ENCODE measurements around the gene COL15A1. TPM values are rescaled to one million over a fixed set of nuclear protein-coding genes. Genes with fewer than 3 reads are reported as not detected.

Gene COL15A1
- total RNA-seq, 1 donor from 2014 or later: 8.0 TPM

DNA sequence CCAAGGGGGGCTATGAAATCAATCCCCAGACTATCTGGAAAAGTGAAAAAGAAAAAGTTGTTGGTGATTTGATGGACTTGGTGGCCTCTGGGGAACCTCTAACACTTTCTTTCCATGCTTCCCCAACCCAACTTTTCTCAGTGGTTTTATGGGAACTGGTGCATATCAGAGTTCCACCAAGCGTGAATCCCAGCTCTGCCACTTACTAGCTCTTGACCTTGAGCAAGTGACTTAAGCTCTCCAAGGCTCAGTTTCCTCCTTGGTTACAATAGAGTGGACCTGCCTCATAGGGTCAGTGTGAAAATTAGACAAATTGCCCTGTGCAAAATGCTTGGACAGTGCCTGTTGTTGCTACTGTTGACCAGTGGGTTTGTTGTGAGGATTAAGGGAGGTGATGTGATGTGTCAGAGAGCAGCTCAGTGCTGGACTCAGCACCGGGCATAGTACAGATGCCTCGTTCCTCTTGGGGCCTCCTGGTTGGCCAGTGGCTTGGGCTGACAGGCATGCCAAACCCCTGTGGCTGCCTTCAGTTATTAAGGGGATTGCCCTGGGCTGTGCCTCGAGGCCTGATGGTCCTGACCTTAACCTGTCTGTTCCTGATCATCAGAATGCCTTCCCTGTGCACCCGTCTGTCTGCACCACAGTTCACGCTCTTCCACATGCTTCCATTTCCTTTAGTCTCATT lies 49.3 kb downstream of the COL15A1 start:
- H3K27ac ChIP-seq: no peak overlapping the region
- no peak for ATAC-seq

DNA sequence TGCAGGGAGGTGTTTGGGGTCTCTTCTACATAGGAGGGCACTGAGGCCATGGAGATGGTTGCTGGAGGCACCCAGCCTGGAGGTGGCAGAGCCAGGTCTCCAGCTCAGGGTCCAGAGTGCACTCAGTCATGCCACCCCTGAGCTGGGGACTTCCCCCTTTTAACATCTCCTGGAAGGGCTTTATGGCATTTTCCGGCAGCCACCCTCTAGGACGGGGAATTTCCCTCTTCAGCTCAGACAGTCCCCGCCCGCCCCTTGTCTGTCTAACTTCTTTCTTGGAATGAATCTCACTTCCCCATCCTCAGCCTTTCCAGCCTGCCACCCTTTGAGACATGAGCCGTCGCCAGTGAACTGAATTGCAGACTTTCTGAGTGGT lies 49.9 kb downstream of the COL15A1 start:
- DNase-seq (peak; percentile 75), ATAC-seq (peak; percentile 78 to 81)
- Histone ChIP-seq H3K4me1 (peaks cover 36% of the 10 kb centered on the region), H3K27me3 (ENCODE audit: low read depth) (no peaks in the 10 kb centered on the region), H3K36me3 (no peaks in the 10 kb centered on the region), H3K27ac (no peak overlapping the region), H3K9me3 (no peaks in the 10 kb centered on the region), H3K4me3 (no peak overlapping the region)
- intact Hi-C loops (cut with DNase I): loop anchor here (10.0 kb wide), 1 partner anchor 129 kb away; no protein-coding TSS in a partner anchor
- TF ChIP-seq, protein P1, sequence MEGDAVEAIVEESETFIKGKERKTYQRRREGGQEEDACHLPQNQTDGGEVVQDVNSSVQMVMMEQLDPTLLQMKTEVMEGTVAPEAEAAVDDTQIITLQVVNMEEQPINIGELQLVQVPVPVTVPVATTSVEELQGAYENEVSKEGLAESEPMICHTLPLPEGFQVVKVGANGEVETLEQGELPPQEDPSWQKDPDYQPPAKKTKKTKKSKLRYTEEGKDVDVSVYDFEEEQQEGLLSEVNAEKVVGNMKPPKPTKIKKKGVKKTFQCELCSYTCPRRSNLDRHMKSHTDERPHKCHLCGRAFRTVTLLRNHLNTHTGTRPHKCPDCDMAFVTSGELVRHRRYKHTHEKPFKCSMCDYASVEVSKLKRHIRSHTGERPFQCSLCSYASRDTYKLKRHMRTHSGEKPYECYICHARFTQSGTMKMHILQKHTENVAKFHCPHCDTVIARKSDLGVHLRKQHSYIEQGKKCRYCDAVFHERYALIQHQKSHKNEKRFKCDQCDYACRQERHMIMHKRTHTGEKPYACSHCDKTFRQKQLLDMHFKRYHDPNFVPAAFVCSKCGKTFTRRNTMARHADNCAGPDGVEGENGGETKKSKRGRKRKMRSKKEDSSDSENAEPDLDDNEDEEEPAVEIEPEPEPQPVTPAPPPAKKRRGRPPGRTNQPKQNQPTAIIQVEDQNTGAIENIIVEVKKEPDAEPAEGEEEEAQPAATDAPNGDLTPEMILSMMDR (IDR thresholded peaks at IDR 0.05): no peak

More for the DNA sequence above, 49.3 kb downstream of the COL15A1 start:
- Histone ChIP-seq H3K4me1 (peaks cover 30% of the 10 kb centered on the region), H3K9me3 (no peaks in the 10 kb centered on the region), H3K27me3 (ENCODE audit: low read depth) (no peaks in the 10 kb centered on the region), H3K36me3 (no peaks in the 10 kb centered on the region), H3K4me3 (no peak overlapping the region)
- no peak for DNase-seq
- TF ChIP-seq, protein P1 (IDR thresholded peaks at IDR 0.05): no peak
- intact Hi-C loops (cut with DNase I): loop anchor here (10.0 kb wide), 1 partner anchor 128 kb away; no protein-coding TSS in a partner anchor

DNA sequence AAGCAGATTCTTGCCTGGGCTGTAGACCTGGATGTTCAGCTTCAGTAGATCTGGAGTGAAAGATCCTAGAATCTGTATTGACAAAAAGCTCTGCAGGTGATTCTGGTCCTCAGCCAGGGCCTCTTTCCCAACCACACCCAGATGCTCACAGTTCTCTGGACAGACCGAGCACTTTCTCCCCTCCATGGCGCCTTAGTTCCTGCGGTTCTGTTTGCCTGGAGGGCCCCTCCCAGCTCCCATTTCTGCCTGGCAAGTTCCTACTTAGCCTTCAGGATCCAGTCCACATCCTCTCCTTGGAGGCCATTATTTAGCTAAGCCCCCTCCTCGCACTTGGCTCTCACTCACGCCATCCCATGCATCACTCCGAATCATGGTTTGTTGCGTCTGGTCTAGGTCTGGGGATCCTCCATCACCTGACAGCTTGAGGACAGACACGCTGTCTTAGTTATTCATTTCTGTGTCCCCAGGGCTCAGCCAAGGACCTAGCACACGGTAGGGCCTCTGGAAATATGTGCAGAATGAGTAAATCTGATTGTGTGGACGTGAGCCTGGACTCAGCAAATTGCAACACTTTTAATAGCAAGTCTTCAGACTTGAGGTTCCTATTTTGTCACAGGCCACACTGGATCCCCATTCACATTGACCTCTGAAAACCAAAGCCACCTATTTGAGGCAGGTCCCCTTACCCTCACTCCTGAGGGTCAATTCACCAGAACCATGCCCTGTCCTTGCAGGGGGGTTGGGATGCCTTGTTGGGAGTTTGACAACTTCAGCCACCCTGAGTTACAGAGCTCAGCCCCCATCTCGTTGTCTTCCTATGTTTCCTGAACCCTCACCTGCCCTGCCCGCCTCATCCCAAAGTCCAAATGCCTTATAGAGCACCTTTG lies 50.7 kb downstream of the COL15A1 start:
- TF ChIP-seq, protein P1 (IDR thresholded peaks at IDR 0.05): no peak
- H3K27ac ChIP-seq: no peak overlapping the region

DNA sequence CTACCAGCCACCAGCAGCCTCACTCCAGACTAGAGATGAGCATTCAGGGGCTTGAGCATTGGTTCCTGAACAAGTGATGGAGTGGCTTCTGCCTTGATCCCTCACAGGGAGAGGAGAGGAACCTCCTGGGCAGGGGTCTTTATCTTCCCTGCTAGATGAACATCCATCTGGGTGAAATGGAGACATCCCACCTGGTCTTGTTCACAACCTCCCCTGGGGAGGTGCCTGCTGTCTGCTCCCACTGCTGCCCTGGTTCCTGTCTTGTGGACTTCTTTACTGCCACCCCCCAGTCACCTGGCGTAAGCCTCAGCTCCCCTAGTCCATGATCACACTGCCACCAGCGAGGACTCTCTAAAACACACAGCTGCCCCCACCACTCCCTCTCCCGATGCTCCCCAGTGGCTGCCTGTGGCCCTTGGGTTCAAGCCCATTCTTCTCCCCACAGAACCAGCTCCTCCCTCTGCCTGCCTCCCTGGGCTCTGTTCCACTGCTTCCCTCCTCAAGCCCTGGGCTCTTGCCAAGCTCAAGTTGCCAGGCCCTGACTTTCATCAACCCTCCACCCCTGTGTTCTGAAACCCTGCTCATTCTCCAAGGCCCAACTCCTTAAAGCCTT lies 51.5 kb downstream of the COL15A1 start:
- TF ChIP-seq, protein P1 (IDR thresholded peaks at IDR 0.05): no peak
- Histone ChIP-seq H3K36me3 (no peaks in the 10 kb centered on the region), H3K4me3 (no peak overlapping the region), H3K27me3 (ENCODE audit: low read depth) (no peaks in the 10 kb centered on the region), H3K9me3 (no peaks in the 10 kb centered on the region), H3K4me1 (peaks cover 43% of the 10 kb centered on the region), H3K27ac (no peak overlapping the region)
- ATAC-seq (peak; percentile 26 to 29), DNase-seq (no peak)
- intact Hi-C loops (cut with DNase I): loop anchor here (10.0 kb wide), 1 partner anchor 130 kb away; no protein-coding TSS in a partner anchor

More for the DNA sequence above, 50.7 kb downstream of the COL15A1 start:
- Histone ChIP-seq H3K36me3 (no peaks in the 10 kb centered on the region), H3K4me3 (no peak overlapping the region), H3K27me3 (ENCODE audit: low read depth) (no peaks in the 10 kb centered on the region), H3K4me1 (peaks cover 43% of the 10 kb centered on the region), H3K9me3 (no peaks in the 10 kb centered on the region)
- intact Hi-C loops (cut with DNase I): loop anchor here (10.0 kb wide), 1 partner anchor 130 kb away; no protein-coding TSS in a partner anchor
- DNase-seq (no peak), ATAC-seq (no peak)

DNA sequence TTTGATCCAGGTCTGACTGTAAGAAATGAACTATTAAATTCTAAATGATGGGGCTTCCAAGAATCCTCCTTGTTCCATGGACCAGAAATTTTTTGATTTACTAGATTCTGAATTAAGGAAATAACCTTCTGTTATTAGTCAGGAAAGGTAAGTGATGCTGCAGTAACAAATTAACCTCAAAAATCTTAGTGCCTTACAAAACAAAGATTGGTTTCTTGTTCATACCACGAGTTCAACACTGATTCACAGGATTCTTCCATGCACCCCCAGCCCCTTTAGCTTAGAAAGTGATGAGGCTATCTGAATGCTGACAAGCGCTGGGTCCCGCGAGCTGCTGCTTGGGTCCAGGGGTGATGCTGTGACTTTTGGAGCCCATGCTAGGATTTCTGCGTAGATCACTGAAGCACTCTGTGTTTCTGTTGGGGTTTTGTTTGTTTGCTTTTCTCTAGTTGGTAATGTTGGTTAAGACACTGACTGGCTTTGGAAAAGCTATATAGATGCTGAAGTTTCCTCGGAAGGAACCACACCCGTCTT lies 52.3 kb downstream of the COL15A1 start:
- Histone ChIP-seq H3K4me3 (no peak overlapping the region), H3K9me3 (no peaks in the 10 kb centered on the region), H3K36me3 (no peaks in the 10 kb centered on the region), H3K4me1 (peaks cover 43% of the 10 kb centered on the region), H3K27ac (no peak overlapping the region), H3K27me3 (ENCODE audit: low read depth) (no peaks in the 10 kb centered on the region)
- ATAC-seq (no peak), DNase-seq (no peak)
- TF ChIP-seq, protein P1 (IDR thresholded peaks at IDR 0.05): no peak
- intact Hi-C loops (cut with DNase I): loop anchor here (10.0 kb wide), 1 partner anchor 131 kb away; no protein-coding TSS in a partner anchor

Data from lower lobe of right lung (tissue), 2 donors.